Thyroid gland (tissue), 4 donors: ENCODE data around the gene RNF220.

Experiments
- CTCF ChIP-seq, 6 experiments: fragments of 200-600 bp in 3 of 6; fragments of 450-650 bp in 3 of 6; sonication (generic) in 3 of 6; IDR thresholded peaks; one replicate each; pipeline ENCODE4 v1.5.1; 2016 to 2019; ENCODE audit warnings: antibody characterized with exemption in 6 of 6, mild to moderate bottlenecking in 2 of 6, inconsistent platforms in 1 of 6, moderate library complexity in 1 of 6
- POLR2A ChIP-seq, 2 donors: fragments of 450-650 bp; IDR thresholded peaks; one replicate each; pipeline ENCODE4 v1.6.1; 2017; ENCODE audit warnings: antibody characterized with exemption in 2 of 2, mild to moderate bottlenecking in 2 of 2, moderate library complexity in 1 of 2

- TF ChIP-seq CTCF (IDR thresholded peaks at IDR 0.05): no peak
- no peak for TF ChIP-seq POLR2A (IDR thresholded peaks at IDR 0.05)
Observed at GRCh38 chr1:44632598-44632997, 227.5 kb downstream of the RNF220 start.
